Liver (tissue), 3 donors: Measurements from ENCODE around the gene SERINC5.

Experiments used
- ATF3 ChIP-seq: IDR thresholded peaks from 2 replicates; pipeline ENCODE4 v1.6.1; 2016; ENCODE audit warnings: antibody characterized with exemption
- EGR1 ChIP-seq, 2 donors: IDR thresholded peaks; 2 replicates each; pipeline ENCODE4 v1.6.1; 2016 to 2018; ENCODE audit warnings: antibody characterized with exemption in 2 of 2, low read depth in 2 of 2
- GABPA ChIP-seq, 2 donors: IDR thresholded peaks in 1 of 2; conservative IDR thresholded peaks in 1 of 2; 2 replicates each; pipeline ENCODE4 v1.6.1; 2016; ENCODE audit warnings: antibody characterized with exemption in 2 of 2, mild to moderate bottlenecking in 1 of 2, moderate library complexity in 1 of 2
- HNF4A ChIP-seq, 2 donors: conservative IDR thresholded peaks; 2 replicates each; pipeline ENCODE4 v1.6.1; 2016; ENCODE audit warnings: antibody characterized with exemption in 2 of 2, mild to moderate bottlenecking in 2 of 2
- JUND ChIP-seq, 2 donors: IDR thresholded peaks; 2 replicates each; pipeline ENCODE4 v1.6.1; 2016; ENCODE audit warnings: antibody characterized with exemption in 2 of 2
- MAX ChIP-seq: IDR thresholded peaks from 2 replicates; pipeline ENCODE4 v1.6.1; 2016; ENCODE audit warnings: antibody characterized with exemption
- SP1 ChIP-seq: IDR thresholded peaks from 2 replicates; pipeline ENCODE4 v1.6.1; 2018; ENCODE audit warnings: antibody characterized with exemption, mild to moderate bottlenecking
- TAF1 ChIP-seq: conservative IDR thresholded peaks from 2 replicates; pipeline ENCODE4 v1.6.1; 2016; ENCODE audit warnings: antibody characterized with exemption, mild to moderate bottlenecking
- YY1 ChIP-seq: IDR thresholded peaks from 2 replicates; pipeline ENCODE4 v1.6.1; 2016; ENCODE audit warnings: antibody characterized with exemption, mild to moderate bottlenecking
- ZBTB33 ChIP-seq: IDR thresholded peaks from 2 replicates; pipeline ENCODE4 v1.6.1; 2016; ENCODE audit warnings: antibody characterized with exemption
- TF ChIP-seq, protein P1 (sequence below): fragments of 150-350 bp; IDR thresholded peaks from 2 replicates; pipeline ENCODE4 v1.5.1; 2017; ENCODE audit warnings: improper control_type of control experiment, low read depth, low read length; ENCODE audit not compliant: missing input control
- donor health status: healthy.
- donor health status: healthy.

- no peak for TF ChIP-seq HNF4A (conservative IDR thresholded peaks at IDR 0.05)
- no peak for TF ChIP-seq MAX
- TF ChIP-seq YY1, result no peak
- TF ChIP-seq, protein P1, sequence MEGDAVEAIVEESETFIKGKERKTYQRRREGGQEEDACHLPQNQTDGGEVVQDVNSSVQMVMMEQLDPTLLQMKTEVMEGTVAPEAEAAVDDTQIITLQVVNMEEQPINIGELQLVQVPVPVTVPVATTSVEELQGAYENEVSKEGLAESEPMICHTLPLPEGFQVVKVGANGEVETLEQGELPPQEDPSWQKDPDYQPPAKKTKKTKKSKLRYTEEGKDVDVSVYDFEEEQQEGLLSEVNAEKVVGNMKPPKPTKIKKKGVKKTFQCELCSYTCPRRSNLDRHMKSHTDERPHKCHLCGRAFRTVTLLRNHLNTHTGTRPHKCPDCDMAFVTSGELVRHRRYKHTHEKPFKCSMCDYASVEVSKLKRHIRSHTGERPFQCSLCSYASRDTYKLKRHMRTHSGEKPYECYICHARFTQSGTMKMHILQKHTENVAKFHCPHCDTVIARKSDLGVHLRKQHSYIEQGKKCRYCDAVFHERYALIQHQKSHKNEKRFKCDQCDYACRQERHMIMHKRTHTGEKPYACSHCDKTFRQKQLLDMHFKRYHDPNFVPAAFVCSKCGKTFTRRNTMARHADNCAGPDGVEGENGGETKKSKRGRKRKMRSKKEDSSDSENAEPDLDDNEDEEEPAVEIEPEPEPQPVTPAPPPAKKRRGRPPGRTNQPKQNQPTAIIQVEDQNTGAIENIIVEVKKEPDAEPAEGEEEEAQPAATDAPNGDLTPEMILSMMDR, result no peak
- TF ChIP-seq ATF3, result no peak
- no peak for TF ChIP-seq ZBTB33
- TF ChIP-seq EGR1 (IDR thresholded peaks at IDR 0.05; ENCODE audit: low read depth in 2 of 2), result no peak
- no peak for TF ChIP-seq JUND (IDR thresholded peaks at IDR 0.05)
- no peak for TF ChIP-seq SP1
- TF ChIP-seq GABPA (IDR thresholded peaks at IDR 0.05 in 1 of 2, conservative IDR thresholded peaks at IDR 0.05 in 1 of 2), result no peak
- no peak for TF ChIP-seq TAF1
These were observed 40.3 kb upstream of the SERINC5 start for GRCh38 chr5:80296121-80296520.
